ENCODE data around the gene SLC41A3. TPM values are rescaled to one million over a fixed set of nuclear protein-coding genes. Genes with fewer than 3 reads are reported as not detected.
"Not testable (repeated sequence)": the region's sequence is repeated elsewhere in the genome, so short reads cannot be mapped to it uniquely, and the experiment has no call there.

Gene SLC41A3
- polyA plus RNA-seq, 12 donors: 29.7 to 58.4 (median 38.2) TPM; not detected in 1

GRCh38 chr3:125960066-125960424 is 123.9 kb downstream of the SLC41A3 start:
- no peak for DNase-seq

GRCh38 chr3:125959317-125960065 is 124.4 kb downstream of the SLC41A3 start:
- no peak for DNase-seq

- no peak for DNase-seq
These were observed 125.2 kb downstream of the SLC41A3 start for GRCh38 chr3:125958511-125959316.

- DNase-seq: no peak
These were observed 126.0 kb downstream of the SLC41A3 start for GRCh38 chr3:125957674-125958510.

GRCh38 chr3:125957020-125957419 is 126.9 kb downstream of the SLC41A3 start:
- not testable (repeated sequence) for DNase-seq

Other genes with a start within 250 kb of the SLC41A3 start
- gene ROPN1B, start 114.9 kb downstream of the SLC41A3 start, polyA plus RNA-seq (ENCODE audit: insufficient read length in 12 of 12): 1 to 10 TPM in 2 of 12 donors, under 1 TPM in 5, not detected in 5; 0.37 to 1.1 (median 0.52) TPM
- under 1 TPM in 10 of 12 donors, not detected in 2; 0.11 to 0.63 (median 0.33) TPM for gene ALDH1L1, start 96.5 kb upstream of the SLC41A3 start, polyA plus RNA-seq (ENCODE audit: insufficient read length in 12 of 12)

Data from muscle of arm (tissue), 12 donors.